ENCODE measurements around the gene FBXL22.

Gene FBXL22

DNA sequence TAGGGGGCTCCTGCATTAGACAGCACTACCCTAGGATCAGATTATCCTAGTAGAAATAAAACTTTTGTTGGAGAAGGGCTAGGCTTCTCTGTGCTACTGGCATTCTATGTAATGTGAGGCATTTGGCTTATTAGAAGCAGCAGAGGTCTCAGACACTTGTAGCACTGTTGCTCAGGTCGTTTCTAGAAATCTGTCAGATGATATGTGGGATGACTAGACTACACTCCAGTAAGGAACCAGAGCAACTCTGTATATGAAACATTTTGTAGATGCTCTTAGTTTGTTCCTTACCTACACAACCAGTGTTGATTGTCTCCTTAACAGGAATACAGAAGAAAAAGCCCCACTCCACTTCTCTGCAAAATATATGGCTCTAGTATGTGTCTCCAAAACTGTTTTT, 21.9 kb upstream of the FBXL22 start:
- Mint-ChIP-seq H3K4me1 (no peaks in the 10 kb centered on the region), H3K27ac (no peak overlapping the region)
- no peak for DNase-seq

DNA sequence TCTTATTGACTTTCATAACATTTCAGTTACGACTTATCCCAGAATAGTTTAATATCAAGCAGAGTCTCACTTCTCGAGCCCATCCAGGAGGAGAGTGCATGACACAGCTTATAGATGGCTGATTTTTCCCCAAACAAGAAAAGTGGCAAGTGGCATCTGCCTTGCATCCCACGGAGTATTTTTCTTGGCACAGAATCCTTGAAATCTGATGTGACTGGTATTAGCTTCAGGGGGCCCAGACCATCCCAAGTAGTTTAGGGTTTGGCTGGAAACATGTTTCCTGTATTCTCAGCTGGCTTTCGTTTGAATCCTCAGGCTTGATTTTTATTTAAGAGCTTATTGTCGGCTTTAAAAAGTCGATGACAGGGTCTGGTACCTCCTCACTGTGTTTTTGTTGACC, 20.7 kb upstream of the FBXL22 start:
- H3K9me3 Mint-ChIP-seq, result no peaks in the 10 kb centered on the region
- H3K4me1 Mint-ChIP-seq, result no peaks in the 10 kb centered on the region
- no peaks in the 10 kb centered on the region for H3K27me3 Mint-ChIP-seq
- no peak overlapping the region for H3K27ac Mint-ChIP-seq
- DNase-seq, result no peak
- peaks cover 43% of the 10 kb centered on the region for H3K36me3 Mint-ChIP-seq
- CTCF ChIA-PET, result no interaction called here
- H3K4me3 Mint-ChIP-seq, result no peak overlapping the region

More for the DNA sequence above, 21.9 kb upstream of the FBXL22 start:
- Mint-ChIP-seq H3K36me3 (peaks cover 47% of the 10 kb centered on the region), H3K4me3 (no peak overlapping the region), H3K27me3 (no peaks in the 10 kb centered on the region), H3K9me3 (no peaks in the 10 kb centered on the region)
- CTCF ChIA-PET, result no interaction called here

DNA sequence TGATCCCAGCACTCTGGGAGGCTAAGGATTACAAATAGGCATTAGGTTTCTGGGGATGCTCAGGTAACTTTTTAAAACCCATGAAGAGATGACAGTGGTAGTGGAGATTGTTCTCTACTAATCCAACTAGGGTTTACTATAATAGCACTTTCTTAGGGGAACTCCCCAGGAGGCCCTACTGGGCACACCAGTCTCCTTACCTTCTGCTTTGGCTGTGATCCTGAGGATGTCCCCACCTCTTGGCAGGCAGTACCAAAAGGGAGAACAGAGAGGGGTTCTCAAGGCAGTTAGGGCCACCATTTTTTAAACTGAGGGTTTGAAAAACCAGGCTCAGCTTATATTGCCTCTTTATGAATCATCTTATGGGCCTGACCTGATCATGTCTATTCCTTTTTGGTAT, 15.0 kb upstream of the FBXL22 start:
- DNase-seq, result no peak
- Mint-ChIP-seq H3K27ac (no peak overlapping the region), H3K9me3 (no peaks in the 10 kb centered on the region), H3K4me3 (no peak overlapping the region), H3K4me1 (no peaks in the 10 kb centered on the region), H3K27me3 (no peaks in the 10 kb centered on the region), H3K36me3 (peaks cover 53% of the 10 kb centered on the region)
- CTCF ChIA-PET, result interaction anchor here (1.0 kb wide), 1 partner anchor 486 kb away, joined by 3 read pairs; no protein-coding TSS in a partner anchor

DNA sequence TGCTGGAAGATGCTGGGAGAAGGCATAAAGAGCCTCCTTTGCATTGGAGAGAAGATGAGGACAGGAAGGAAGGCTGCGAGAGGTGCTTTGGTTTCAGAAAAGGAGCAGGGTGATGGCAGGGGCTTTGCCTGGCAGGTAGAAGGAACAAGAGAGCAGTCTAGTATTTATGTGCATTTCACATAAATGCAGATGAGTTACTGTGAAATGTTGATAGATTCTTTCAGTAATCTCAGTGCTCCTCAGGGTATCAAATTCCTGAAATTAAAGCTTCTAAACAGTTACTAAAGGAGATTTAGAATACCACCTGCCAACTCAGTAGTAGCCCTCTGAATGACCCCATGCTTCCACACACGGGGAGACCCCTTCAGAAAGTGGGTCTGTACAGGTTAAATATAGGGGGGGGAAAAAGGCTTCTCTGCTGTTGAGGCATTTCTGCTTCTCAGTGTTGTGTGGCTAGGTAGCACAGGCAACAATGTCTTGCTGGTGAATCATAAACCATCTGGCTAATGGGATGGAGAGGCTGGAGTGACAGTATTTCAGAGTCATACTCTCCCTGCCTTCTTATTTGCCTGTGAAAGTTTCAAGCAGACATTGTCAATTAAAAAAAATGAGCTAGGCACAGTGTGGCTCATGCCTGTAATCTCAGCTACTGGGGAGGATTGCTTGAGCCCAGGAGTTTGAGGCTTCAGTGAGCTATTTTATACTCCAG, 14.3 kb upstream of the FBXL22 start:
- no peaks in the 10 kb centered on the region for H3K4me1 Mint-ChIP-seq
- no peaks in the 10 kb centered on the region for H3K9me3 Mint-ChIP-seq
- H3K36me3 Mint-ChIP-seq, result peaks cover 53% of the 10 kb centered on the region
- no peak for DNase-seq
- no peaks in the 10 kb centered on the region for H3K27me3 Mint-ChIP-seq
- H3K27ac Mint-ChIP-seq, result no peak overlapping the region
- H3K4me3 Mint-ChIP-seq, result no peak overlapping the region
- CTCF ChIA-PET, result interaction anchor here (0.9 to 1.0 kb wide), 2 partner anchors 16 to 485 kb away, joined by 3 to 5 read pairs; no protein-coding TSS in a partner anchor

DNA sequence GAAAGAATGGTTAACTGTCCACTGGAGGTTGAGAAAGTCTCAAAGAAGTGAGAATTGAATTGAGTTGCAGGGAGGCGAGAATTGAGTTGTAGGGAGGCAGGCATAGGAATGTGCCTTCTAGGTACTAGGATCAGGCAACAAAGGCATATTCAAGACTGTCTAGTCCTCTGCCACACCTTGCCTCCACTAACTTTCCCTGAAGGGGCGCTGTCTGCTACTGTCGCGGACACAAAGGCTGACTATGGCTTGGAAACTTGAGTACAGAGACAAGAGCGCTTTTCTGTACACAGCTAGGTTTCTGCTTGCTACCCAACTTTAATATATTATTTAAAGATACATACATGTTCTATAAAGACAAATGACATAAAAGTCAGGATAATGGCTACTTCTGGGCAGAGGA, 10.4 kb upstream of the FBXL22 start:
- DNase-seq, result no peak
- Mint-ChIP-seq H3K9me3 (no peaks in the 10 kb centered on the region), H3K36me3 (peaks cover 75% of the 10 kb centered on the region), H3K27ac (no peak overlapping the region), H3K27me3 (no peaks in the 10 kb centered on the region), H3K4me3 (no peak overlapping the region), H3K4me1 (peaks cover 8% of the 10 kb centered on the region)
- CTCF ChIA-PET, result interaction anchor here (0.6 to 1.0 kb wide), 2 partner anchors 124 to 480 kb away, joined by 3 read pairs; no protein-coding TSS in a partner anchor

DNA sequence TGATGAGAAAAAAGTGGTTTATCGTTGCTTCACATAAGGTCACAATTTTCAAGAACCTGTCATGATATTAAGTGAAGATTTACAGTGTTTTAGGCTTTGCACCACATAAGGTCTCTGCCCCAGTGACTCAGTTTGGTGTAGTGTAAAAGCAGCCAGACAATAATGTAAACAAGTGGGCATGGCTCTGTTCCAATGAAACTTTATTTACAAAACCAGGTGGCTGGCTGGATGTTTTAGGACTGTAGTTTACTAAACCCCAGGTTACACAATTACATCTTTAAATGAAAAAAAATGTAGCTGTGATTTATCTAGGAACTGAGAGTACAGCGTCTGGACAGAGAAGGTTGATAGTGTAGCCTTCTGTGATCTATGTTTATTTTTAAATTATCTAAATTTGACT, 9.7 kb upstream of the FBXL22 start:
- Mint-ChIP-seq H3K27ac (no peak overlapping the region), H3K27me3 (no peaks in the 10 kb centered on the region), H3K4me1 (peaks cover 13% of the 10 kb centered on the region), H3K36me3 (peaks cover 73% of the 10 kb centered on the region), H3K9me3 (no peaks in the 10 kb centered on the region), H3K4me3 (no peak overlapping the region)
- CTCF ChIA-PET, result interaction anchor here (1.0 kb wide), 1 partner anchor 479 kb away, joined by 3 read pairs; no protein-coding TSS in a partner anchor
- no peak for DNase-seq

DNA sequence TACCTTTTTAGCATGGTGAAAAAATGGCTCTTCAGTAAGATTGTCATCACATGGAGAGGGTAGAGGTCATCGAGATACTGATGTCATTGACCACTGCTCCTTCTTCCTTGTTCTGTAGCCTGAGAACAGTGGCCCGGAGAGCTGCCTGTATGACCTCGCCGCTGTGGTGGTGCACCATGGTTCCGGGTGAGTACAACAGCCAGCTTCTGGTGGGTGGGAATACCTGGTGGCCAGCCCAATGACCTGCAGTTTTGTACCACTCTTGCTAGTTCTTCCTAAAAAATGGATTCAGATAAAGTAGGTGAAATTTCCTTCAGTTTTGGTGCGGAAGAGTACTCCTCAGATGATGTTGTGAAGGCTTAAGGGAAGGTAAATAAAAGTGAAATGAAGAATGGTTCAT, 8.4 kb upstream of the FBXL22 start:
- Mint-ChIP-seq H3K9me3 (no peaks in the 10 kb centered on the region), H3K4me3 (no peak overlapping the region), H3K4me1 (peaks cover 25% of the 10 kb centered on the region), H3K27ac (no peak overlapping the region), H3K36me3 (peaks cover 73% of the 10 kb centered on the region), H3K27me3 (no peaks in the 10 kb centered on the region)
- CTCF ChIA-PET, result no interaction called here
- DNase-seq, result no peak

DNA sequence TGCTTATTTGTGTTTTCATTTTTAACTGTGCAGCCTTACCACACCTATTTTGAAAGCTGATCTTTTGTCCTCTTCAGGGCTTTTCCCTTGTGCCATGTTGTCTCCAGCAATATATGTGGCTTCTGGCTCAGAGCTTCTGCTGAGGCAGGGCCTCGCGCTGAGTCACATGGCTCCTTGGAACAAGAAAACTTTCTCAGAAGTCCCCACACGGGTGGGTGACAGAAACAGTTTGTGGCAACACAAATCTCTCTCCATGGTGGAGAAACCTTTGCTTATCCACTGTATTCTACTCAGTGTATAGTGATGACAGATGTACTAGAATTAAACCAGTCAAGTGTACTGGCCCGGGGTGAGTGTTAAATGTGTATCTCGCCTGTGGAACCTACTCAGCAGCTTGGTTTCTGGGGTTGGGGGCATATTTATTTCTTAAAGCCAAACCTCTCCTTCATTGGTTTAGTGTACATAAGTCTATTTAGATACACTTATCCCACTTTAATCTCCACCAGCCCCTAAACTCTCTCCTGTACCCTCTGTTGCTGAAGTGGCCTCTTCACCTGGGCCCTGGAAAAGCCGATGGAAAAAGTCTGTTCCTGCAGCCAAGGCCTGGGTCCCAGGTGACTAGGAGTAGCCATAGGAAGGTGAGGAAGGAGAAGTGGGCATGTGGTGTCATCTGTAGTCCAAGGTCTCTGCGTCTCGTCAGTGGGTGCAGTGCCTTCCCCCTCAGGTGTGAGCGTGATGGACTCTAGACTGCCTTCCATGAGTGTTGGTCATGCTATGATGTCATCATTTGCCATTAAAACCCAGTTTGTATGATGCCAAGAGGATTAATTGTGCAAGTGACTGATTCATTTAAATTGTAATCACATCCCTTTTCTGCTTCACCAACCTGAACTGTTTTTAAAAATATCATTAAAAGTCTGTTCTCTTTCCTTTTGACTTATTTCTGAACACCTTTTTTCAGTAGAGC, 3.2 kb upstream of the FBXL22 start:
- H3K4me3 Mint-ChIP-seq, result no peak overlapping the region
- DNase-seq, result no peak
- CTCF ChIA-PET, result interaction anchor here (0.8 to 3.5 kb wide), 3 partner anchors 16 to 128 kb away, joined by 3 to 22 read pairs (median 3); no protein-coding TSS in a partner anchor
- peaks cover 63% of the 10 kb centered on the region for H3K4me1 Mint-ChIP-seq
- no peaks in the 10 kb centered on the region for H3K27me3 Mint-ChIP-seq
- peaks cover 58% of the 10 kb centered on the region for H3K36me3 Mint-ChIP-seq
- H3K27ac Mint-ChIP-seq, result peak overlapping the region; percentile 66
- H3K9me3 Mint-ChIP-seq, result no peaks in the 10 kb centered on the region

DNA sequence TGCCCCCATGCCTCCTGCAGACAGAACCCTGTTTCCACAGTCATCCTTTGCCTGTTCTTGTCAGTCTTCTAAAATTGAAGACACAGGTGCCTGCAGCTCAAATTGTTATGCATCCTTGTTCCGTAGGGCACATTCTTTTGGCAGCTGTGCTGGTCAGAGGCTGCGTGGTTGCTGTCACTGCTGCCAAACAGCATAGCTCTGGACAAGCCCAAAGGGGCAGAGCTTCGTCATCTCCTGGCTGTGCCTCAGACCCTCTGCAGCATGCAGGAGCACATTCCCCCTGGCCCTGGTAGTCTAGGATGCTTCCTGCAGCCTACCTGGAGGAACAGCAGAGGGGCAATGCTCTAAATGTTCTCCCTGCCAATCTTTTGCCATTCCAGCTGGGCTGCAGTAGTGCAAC, 2.1 kb upstream of the FBXL22 start:
- CTCF ChIA-PET, result interaction anchor here (1.4 to 3.5 kb wide), 2 partner anchors 15 to 128 kb away, joined by 3 to 22 read pairs; no protein-coding TSS in a partner anchor
- Mint-ChIP-seq H3K36me3 (peaks cover 49% of the 10 kb centered on the region), H3K4me3 (no peak overlapping the region), H3K4me1 (peaks cover 72% of the 10 kb centered on the region), H3K9me3 (no peaks in the 10 kb centered on the region), H3K27ac (peak overlapping the region; percentile 66), H3K27me3 (no peaks in the 10 kb centered on the region)
- DNase-seq, result no peak

DNA sequence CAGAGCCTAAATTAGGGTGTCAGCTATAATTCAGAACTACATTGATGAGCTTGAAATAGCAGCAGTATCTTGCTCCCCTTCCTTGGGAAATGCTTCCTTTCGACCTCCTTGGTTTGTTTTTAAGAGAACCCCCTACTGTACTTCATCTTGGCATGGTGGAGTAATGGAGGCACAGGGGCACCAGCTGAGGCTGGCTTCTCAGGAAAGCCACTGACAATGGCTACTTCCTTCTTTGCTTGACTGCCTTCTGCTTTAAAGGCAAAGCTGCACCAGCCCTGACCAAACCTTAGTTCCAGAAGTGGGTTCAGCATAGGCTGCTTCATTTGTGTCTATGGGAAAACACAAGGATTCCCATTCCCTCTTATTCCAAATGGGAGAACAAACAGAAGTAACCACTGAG, 1.5 kb upstream of the FBXL22 start:
- no peaks in the 10 kb centered on the region for H3K9me3 Mint-ChIP-seq
- H3K27ac Mint-ChIP-seq, result no peak overlapping the region
- CTCF ChIA-PET, result interaction anchor here (1.2 to 3.5 kb wide), 3 partner anchors 14 to 133 kb away, joined by 3 to 22 read pairs (median 3); no protein-coding TSS in a partner anchor
- no peak for DNase-seq
- peaks cover 3% of the 10 kb centered on the region for H3K27me3 Mint-ChIP-seq
- H3K4me3 Mint-ChIP-seq, result no peak overlapping the region
- H3K4me1 Mint-ChIP-seq, result peaks cover 73% of the 10 kb centered on the region
- peaks cover 43% of the 10 kb centered on the region for H3K36me3 Mint-ChIP-seq

DNA sequence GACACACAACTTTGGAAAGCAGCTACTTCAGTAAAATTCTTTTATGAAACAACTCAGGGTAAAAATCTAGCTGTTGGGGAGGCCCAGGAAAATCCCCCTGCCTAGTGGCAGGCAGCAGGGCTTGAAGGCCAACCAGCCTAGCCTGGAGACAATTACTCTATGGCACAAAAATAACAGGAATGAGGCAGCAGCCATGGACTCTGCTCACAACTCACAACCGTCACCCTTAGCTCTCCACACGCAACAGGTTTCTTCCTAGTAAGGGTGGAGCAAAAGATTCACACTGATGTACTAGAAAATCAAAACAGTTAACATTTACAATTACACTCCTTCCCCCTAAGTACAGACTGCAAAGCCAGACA, 530 bp upstream of the FBXL22 start:
- CTCF ChIA-PET, result interaction anchor here (0.8 to 3.5 kb wide), 3 partner anchors 43 to 134 kb away, joined by 3 to 22 read pairs (median 3); no protein-coding TSS in a partner anchor
- Mint-ChIP-seq H3K4me1 (peaks cover 68% of the 10 kb centered on the region), H3K27me3 (peaks cover 3% of the 10 kb centered on the region), H3K27ac (peak overlapping the region; percentile 33), H3K9me3 (no peaks in the 10 kb centered on the region), H3K36me3 (peaks cover 35% of the 10 kb centered on the region), H3K4me3 (no peak overlapping the region)
- DNase-seq, result no peak

DNA sequence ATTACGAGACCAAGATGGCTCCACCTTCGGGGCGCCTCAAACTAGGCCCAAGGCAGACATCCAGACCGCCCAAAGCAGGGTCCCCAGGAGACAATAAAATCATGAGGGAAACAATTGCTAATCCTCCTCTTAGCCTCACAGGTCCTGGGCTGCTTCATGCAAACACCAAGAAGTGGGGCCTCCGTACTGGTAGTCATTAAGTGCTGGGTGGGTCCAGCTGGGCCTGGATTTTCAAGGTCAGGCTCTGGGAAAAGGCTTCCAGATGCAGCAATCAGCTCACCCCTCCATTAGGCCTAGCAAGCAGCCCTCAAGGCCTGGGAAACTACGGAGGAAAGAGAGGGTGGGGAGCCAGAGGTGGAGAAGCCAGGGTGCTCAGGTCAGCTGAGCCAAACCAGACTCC, 634 bp downstream of the FBXL22 start:
- Mint-ChIP-seq H3K4me1 (peaks cover 71% of the 10 kb centered on the region), H3K27ac (no peak overlapping the region)
- CTCF ChIA-PET, result interaction anchor here (2.7 to 3.9 kb wide), 4 partner anchors 12 to 131 kb away, joined by 15 to 44 read pairs (median 20); no protein-coding TSS in a partner anchor

DNA sequence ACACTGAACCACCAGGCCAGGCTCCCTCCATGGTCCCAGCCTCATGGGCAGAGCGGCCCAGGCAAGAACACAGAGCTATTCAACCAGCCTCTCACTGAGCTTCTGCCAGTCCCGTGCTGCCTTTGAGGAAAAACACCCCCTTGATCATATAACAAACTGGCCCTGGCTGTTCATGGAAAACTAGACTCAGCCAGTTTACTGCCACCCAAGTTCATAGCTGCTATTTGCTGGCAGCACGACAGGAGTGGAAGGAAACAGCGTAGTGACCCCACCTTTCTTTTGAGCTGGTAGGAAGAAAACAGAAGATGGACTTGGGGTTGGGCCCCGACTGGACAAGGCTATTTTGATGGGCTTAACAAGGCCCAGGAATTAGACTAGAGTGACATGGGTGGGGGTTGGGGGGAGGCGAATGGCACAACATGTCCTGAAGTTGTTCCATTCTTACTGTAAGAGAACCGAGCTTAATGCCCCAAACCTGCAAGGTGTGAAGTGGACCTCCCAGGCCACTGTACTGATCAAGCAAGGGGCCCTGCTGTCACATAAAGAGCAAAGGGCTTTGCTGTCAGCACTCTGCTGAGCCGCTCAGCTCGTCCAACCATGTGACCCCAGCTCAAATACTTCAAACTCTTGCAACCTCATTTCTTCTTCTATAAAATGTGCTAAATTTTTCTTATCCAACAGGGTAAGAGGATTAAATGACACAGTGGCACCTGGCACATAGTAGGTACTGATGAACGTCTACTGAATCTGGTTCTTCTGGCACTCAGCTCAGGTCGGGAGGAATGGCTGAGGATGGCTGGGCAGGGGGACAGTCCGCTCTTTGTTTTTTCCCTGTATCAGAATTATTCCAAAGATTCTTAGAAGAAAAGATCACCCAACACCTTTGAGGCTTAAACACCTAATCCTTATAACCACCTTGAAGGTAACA, 1.6 kb downstream of the FBXL22 start:
- no peak for DNase-seq
- Mint-ChIP-seq H3K4me1 (peaks cover 67% of the 10 kb centered on the region), H3K4me3 (peak overlapping the region; percentile 85), H3K27me3 (peaks cover 11% of the 10 kb centered on the region), H3K27ac (peak overlapping the region; percentile 91), H3K9me3 (no peaks in the 10 kb centered on the region), H3K36me3 (peaks cover 21% of the 10 kb centered on the region)
- CTCF ChIA-PET, result interaction anchor here (0.7 to 3.9 kb wide), 21 partner anchors 9 to 551 kb away, joined by 3 to 44 read pairs (median 5); partner anchors contain the start of gene USP3

More for the DNA sequence above, 634 bp downstream of the FBXL22 start:
- Mint-ChIP-seq H3K4me3 (no peak overlapping the region), H3K9me3 (no peaks in the 10 kb centered on the region), H3K36me3 (peaks cover 27% of the 10 kb centered on the region), H3K27me3 (peaks cover 11% of the 10 kb centered on the region)
- no peak for DNase-seq

Data from activated naive CD4-positive, alpha-beta T cell treated with anti-CD3 and anti-CD28 coated beads, Interleukin-2, amount 10 ng/mL, durations not matched to agents 7 days and 5 days (primary cell).